ENCODE data around the gene SPDYE18.
"Not testable (repeated sequence)": the region's sequence is repeated elsewhere in the genome, so short reads cannot be mapped to it uniquely, and the experiment has no call there.

SPDYE18 gene

GRCh38 chr7:77062557-77062956 lies at the start of gene SPDYE18:
SPDYE18 (minus strand) TSS chr7:77062558; CDS start chr7:77060512, 2,046 bp downstream.
- not testable (repeated sequence) for DNase-seq (ENCODE audit: low read depth in 2 of 2)

GRCh38 chr7:77108362-77108761 lies 46.0 kb upstream of the SPDYE18 start:
- DNase-seq (ENCODE audit: low read depth in 2 of 2) = not testable (repeated sequence)

GRCh38 chr7:77107659-77108058 lies 45.3 kb upstream of the SPDYE18 start:
- not testable (repeated sequence) for DNase-seq (ENCODE audit: low read depth in 2 of 2)

GRCh38 chr7:77105904-77106303 lies 43.5 kb upstream of the SPDYE18 start:
- DNase-seq (ENCODE audit: low read depth in 2 of 2) = not testable (repeated sequence)

- not testable (repeated sequence) for DNase-seq (ENCODE audit: low read depth in 2 of 2)
These were observed 40.3 kb upstream of the SPDYE18 start for GRCh38 chr7:77102671-77103070.

GRCh38 chr7:77101187-77101586 lies 38.8 kb upstream of the SPDYE18 start:
- DNase-seq (ENCODE audit: low read depth in 2 of 2) = not testable (repeated sequence)

- not testable (repeated sequence) for DNase-seq (ENCODE audit: low read depth in 2 of 2)
These were observed 38.1 kb upstream of the SPDYE18 start for GRCh38 chr7:77100501-77100900.

GRCh38 chr7:77092301-77092700 lies 29.9 kb upstream of the SPDYE18 start:
- not testable (repeated sequence) for DNase-seq (ENCODE audit: low read depth in 2 of 2)

GRCh38 chr7:77082192-77082591 lies 19.8 kb upstream of the SPDYE18 start:
- not testable (repeated sequence) for DNase-seq (ENCODE audit: low read depth in 2 of 2)

GRCh38 chr7:77080236-77080635 lies 17.9 kb upstream of the SPDYE18 start:
- not testable (repeated sequence) for DNase-seq (ENCODE audit: low read depth in 2 of 2)

- not testable (repeated sequence) for DNase-seq (ENCODE audit: low read depth in 2 of 2)
These were observed 17.3 kb upstream of the SPDYE18 start for GRCh38 chr7:77079624-77080023.

GRCh38 chr7:77079112-77079511 lies 16.8 kb upstream of the SPDYE18 start:
- not testable (repeated sequence) for DNase-seq (ENCODE audit: low read depth in 2 of 2)

- not testable (repeated sequence) for DNase-seq (ENCODE audit: low read depth in 2 of 2)
These were observed 14.7 kb upstream of the SPDYE18 start for GRCh38 chr7:77077060-77077459.

GRCh38 chr7:77074786-77075396 lies 12.5 kb upstream of the SPDYE18 start:
- not testable (repeated sequence) for DNase-seq (ENCODE audit: low read depth in 2 of 2)

GRCh38 chr7:77071108-77071507 lies 8.8 kb upstream of the SPDYE18 start:
- not testable (repeated sequence) for DNase-seq (ENCODE audit: low read depth in 2 of 2)

GRCh38 chr7:77065869-77066268 lies 3.5 kb upstream of the SPDYE18 start:
- not testable (repeated sequence) for DNase-seq (ENCODE audit: low read depth in 2 of 2)

- DNase-seq (ENCODE audit: low read depth in 2 of 2) = not testable (repeated sequence)
These were observed 1.4 kb upstream of the SPDYE18 start for GRCh38 chr7:77063732-77064131.

- DNase-seq (ENCODE audit: low read depth in 2 of 2) = not testable (repeated sequence)
These were observed 30.1 kb downstream of the SPDYE18 start, which contains the start of gene SPDYE17 for GRCh38 chr7:77032261-77032660. SPDYE17 (minus strand) TSS chr7:77032361; CDS start chr7:77030570, 1,791 bp downstream.

GRCh38 chr7:77026349-77026748 lies 36.0 kb downstream of the SPDYE18 start:
- DNase-seq (ENCODE audit: low read depth in 2 of 2) = not testable (repeated sequence)

- not testable (repeated sequence) for DNase-seq (ENCODE audit: low read depth in 2 of 2)
These were observed 52.2 kb downstream of the SPDYE18 start for GRCh38 chr7:77010074-77010680.

GRCh38 chr7:77008000-77008399 lies 54.4 kb downstream of the SPDYE18 start:
- not testable (repeated sequence) for DNase-seq (ENCODE audit: low read depth in 2 of 2)

- DNase-seq (ENCODE audit: low read depth in 2 of 2) = not testable (repeated sequence)
These were observed 55.9 kb downstream of the SPDYE18 start for GRCh38 chr7:77006127-77007110.
